Measurements from ENCODE around the gene GRAMD1B.

- TF ChIP-seq CTCF (conservative IDR thresholded peaks at IDR 0.05; ENCODE audit: low read length) (no peak), EZH2phosphoT487 (IDR thresholded peaks at IDR 0.05; ENCODE audit: borderline replicate concordance) (no peak)
Measured at GRCh38 chr11:123593570-123593969, 163.5 kb downstream of the GRAMD1B start.

Data from Loucy (cell line).